NCI-H1694 treated with DMSO at 0.1 percent for 48 hours (cell line): ENCODE data around the gene CNNM2.
"Not testable (repeated sequence)": the region's sequence is repeated elsewhere in the genome, so short reads cannot be mapped to it uniquely, and the experiment has no call there.

Source experiments
- DNase-seq: peaks from one replicate; lab custom pipeline; 2025; lab: John Stamatoyannopoulos, UW

The CNNM2 gene

GRCh38 chr10:103110407-103110806 lies 192.3 kb downstream of the CNNM2 start:
- no peak for DNase-seq

- no peak for DNase-seq
These were observed 193.2 kb downstream of the CNNM2 start for GRCh38 chr10:103111031-103111917.

- no peak for DNase-seq
These were observed 194.1 kb downstream of the CNNM2 start for GRCh38 chr10:103111918-103112877.

DNA sequence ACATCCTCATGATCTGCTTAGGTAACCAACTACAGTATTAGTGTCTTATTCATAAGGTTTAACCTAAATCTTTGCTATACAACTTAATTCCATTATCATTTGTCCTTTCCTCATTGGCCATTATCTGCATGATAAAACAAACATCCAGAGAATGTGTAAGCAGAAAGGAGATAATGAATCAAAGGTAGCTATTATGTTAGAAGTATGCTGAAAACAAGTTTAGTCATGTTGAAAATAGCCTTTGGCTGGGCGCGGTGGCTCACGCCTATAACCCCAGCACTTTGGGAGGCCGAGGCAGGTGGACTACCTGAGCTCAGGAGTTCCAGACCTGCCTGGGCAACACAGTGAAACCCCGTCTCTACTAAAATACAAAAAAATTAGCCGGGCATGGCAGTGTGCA lies 196.8 kb downstream of the CNNM2 start:
- DNase-seq, result no peak

DNA sequence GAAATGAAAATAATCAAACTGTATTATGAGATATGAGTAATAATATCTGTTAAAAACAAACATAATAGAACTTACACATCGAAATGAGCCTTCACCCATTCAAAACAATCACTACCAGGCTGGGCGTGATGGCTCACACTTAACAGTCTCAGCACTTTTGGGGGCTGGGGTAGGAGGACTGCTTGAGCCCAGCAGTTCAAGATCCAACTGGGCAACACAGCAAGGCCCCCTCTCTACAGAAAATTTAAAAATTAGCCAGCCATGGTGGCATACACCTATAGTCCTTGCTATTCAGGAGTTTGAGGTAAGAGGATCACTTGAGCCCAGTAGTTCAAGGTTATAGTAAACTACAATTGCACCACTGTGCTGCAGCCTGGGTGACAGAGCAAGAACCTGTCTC lies 199.2 kb downstream of the CNNM2 start:
- no peak for DNase-seq

DNA sequence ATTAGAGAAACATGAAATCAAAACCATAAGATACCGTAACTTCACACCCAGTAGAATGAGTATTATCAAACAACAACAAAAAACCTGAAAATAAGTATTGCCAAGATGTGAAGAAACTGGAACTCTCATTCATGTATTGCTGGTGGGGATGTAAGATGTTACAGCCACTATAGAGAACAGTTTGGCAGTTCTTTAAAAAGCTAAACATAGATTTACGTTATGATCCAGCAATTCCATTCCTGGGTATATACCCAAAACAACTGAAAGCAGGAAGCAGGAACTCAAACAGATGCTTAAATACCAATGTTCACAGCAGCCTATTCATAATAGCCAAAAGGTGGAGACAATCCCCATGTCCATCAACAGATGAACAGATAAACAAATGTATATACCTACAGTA lies 202.5 kb downstream of the CNNM2 start:
- no peak for DNase-seq

DNA sequence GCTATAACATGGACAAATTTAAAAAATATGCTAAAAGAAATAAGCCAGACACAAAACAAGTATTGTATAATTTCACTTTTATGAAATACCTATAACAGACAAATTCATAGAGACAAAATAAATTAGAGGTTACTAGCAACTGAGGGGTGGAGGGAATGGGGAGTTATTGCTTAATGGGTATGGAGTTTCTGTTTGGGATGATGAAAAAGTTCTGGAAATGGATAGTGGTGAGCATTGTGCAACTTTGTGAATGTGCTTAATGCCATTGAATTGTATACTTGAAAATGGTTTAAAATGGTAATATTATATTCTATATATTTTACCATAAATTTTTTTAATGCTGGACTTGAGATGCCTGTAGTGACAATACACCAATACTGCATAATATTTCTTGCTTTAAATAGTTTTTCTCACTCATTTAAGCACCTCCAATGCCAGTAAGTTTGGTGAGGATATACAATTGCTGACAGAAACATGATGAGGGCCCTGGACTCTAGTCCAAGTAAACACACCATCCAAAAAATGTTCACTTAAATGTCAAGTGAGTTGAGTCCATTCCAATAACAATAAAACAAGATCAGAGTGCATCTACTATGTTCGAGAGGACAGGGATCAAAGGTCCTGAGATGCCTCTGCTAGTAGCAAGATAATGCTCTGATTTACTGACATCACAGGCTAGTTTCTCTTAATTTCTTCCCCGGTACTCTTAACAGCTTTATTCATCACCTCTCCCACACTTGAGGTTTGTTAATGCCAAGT lies 203.1 kb downstream of the CNNM2 start:
- no peak for DNase-seq

DNA sequence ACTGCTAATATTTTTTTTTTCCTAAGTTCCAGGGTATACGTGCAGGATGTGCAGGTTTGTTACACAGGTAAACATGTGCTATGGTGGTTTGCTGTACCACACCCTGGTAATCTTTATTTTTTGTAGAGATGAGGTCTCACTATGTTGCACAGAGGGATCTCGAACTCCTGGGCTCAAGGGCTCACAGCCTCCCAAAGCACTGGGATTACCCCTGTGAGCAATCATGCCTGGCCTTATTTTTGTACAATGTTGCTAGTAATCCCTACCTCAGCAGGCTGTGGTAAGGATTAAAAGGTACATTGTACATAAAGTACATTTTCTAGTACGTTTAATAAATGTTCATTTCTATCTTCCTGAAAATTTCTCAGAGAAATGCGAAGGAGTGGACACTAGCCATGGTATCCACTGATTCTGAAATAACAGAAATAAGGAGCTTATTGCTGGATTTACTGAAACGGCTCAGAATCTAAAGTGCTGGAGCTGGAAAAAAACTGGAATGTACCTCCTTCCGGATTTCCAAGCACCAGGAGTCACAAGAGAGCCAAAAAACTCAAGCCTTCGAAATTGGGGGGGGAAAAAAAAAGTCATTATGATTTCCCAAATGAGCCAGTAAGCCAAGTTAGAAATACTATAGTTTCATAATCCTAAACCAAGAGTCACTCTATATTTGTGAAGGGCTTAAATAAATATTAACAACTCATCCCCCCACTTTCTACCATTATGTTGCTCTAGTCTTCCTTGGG lies 205.4 kb downstream of the CNNM2 start:
- no peak for DNase-seq

DNA sequence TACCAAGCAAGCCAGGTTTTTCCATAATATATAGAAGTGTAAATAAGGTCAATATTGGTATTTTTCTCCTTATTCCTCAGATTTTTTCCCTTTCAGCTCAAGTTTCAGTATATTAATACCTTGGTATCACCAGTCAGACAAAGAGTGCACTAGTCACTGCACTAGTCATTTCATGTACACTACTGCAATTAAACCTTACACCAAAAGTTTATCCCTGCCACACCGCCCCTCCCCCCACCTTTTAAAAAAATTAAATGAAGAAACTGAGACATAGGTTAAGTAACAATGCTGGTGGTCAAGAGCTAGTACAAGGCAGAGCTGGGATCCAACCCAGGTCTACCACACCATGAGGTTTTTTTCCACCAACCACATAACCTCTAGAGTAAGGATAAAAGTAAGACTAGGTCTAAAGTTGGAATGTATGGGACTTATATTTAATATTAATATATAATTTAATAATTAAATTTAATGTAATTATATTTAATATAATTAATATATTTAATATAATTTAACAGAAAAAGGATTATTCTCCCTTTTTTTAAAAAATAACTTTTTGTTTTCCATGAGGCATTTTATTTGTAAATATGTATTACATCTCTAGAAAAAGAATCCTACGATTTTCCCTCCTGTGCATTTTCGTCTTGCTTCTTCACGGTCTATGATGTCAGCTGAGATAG lies 206.5 kb downstream of the CNNM2 start:
- no peak for DNase-seq

- no peak for DNase-seq
These were observed 207.5 kb downstream of the CNNM2 start for GRCh38 chr10:103125323-103126267.

GRCh38 chr10:103127241-103127640 lies 209.1 kb downstream of the CNNM2 start:
- DNase-seq, result no peak

- DNase-seq, result not testable (repeated sequence)
These were observed 212.1 kb downstream of the CNNM2 start for GRCh38 chr10:103130180-103130579.

DNA sequence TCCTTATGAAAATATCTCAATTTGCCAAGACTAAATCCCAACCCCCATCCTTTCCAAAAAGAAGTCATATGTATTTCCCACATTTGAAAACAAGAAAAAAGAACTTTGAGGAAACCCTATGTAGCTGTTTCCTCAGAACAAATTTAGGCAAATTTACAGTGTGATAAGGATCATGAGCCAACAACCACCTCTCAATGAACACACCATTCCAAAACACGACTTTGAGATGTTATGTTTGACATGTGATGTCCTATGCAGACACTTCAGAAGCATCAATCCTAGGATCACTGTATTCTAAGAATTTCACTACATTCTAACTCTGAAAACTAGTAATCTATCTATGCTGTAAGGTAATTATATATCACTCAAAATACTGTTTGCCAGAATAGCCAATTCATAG lies 212.8 kb downstream of the CNNM2 start:
- DNase-seq, result no peak

- not testable (repeated sequence) for DNase-seq
These were observed 217.1 kb downstream of the CNNM2 start for GRCh38 chr10:103135168-103135567.

DNA sequence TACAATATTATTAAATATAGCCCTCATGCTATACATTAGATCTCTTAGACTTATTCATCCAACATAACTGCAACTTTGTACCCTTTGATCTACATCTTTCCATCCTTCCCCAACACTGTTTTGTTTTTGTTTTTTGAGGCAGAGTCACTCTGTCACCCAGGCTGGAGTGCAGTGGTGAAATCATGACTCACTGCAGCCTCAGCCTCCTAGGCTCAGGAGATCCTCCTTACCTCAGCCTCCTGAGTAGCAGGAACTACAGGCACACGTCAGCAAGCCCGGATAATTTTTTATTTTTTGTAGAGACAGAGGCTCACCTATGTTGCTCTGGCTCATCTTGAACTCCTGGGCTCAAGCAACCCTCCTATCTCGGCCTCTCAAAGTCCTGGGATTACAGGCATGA lies 221.7 kb downstream of the CNNM2 start:
- no peak for DNase-seq
